ENCODE data around the gene IGF2BP3.

The IGF2BP3 gene

DNA sequence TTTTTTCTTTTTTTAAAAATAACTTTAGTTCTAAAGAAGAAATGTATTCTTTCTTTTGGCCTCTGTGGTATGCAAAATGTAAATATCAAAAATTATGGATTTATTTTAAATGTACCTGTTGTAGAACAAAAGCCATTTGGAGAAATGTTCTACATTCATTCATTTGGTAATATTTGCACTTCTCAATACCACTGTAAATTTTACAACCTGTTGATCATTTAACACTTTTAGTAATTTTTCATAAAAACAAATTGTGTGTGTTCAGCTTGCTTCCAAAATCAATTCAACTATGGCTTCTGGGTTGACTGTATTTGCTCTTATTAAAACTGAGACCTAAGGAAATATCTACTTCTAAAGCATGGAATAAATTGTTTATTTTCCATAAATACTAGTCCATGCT, 2.3 kb upstream of the IGF2BP3 start:
- no peak for DNase-seq (ENCODE audit: low read depth in 3 of 3)

DNA sequence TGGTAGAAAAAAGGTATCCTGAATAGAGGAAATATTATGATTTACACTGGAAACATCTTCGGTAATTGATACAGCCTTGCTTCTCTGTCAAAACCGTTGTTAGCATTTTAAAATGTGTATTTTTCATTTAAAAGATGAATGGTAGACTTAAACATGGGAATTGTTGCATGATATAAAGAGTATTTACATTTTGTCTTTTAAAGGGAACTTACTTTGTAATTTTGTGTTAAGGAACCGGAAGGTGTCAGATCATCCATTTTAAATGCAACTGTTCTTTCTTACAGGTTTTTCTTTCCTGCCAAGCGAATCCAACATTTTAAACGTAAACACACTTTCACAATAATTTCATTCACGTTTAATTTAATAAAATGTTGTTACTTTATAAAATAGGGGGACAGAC, 1.8 kb upstream of the IGF2BP3 start:
- DNase-seq (ENCODE audit: low read depth in 3 of 3): no peak

DNA sequence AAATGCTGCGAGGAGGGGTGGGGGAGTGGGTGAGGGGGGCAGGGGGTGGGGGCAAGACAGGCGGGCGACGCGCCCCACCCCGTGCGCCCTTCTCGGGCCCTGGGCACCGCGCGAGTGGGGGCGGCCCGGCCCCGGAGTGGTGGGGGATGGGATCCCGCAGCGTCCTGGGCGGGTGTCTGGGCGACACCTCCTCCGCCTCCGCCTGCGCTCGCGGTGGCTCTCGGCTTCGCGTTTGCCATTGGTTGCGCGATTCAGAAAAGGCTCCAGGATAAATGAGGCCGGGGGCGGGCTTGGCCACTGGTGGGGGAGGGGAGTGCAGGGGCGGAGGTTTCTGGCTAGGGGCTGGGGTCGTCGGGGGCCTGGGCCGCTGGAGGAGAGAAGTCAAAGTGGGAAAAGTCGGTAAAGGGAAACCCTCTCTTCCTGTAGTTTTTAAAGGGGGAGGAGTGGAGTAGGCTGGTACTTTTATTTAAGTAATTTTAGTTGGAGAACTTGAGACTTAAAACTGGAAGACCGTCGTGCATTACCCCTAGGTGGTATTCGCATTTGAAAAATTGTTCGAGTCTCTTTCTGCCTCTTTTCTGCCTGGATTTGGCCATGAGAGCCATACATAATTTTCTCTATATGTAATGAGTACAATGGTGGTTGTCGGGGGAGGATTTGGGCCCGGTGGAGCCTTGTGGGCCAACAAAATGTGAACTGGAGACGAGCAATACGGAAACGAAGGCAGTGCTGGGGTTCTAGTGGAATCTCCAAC, 992 bp upstream of the IGF2BP3 start:
- DNase-seq (ENCODE audit: low read depth in 3 of 3): no peak

DNA sequence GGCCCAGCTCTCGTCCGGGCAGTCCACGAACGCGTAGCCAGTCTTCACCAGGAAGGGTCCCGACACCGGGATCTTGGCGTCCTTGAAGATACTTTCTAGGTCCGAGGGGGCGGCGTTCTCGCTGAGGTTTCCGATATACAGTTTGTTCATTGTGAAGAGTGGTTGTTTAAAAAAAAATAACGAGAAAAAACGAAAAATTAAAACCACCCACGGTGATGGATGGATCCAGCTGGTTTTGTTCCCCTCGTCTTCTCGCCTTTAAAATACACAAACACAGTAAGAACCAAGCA, 385 bp downstream of the IGF2BP3 start:
- no peak for DNase-seq (ENCODE audit: low read depth in 3 of 3)

DNA sequence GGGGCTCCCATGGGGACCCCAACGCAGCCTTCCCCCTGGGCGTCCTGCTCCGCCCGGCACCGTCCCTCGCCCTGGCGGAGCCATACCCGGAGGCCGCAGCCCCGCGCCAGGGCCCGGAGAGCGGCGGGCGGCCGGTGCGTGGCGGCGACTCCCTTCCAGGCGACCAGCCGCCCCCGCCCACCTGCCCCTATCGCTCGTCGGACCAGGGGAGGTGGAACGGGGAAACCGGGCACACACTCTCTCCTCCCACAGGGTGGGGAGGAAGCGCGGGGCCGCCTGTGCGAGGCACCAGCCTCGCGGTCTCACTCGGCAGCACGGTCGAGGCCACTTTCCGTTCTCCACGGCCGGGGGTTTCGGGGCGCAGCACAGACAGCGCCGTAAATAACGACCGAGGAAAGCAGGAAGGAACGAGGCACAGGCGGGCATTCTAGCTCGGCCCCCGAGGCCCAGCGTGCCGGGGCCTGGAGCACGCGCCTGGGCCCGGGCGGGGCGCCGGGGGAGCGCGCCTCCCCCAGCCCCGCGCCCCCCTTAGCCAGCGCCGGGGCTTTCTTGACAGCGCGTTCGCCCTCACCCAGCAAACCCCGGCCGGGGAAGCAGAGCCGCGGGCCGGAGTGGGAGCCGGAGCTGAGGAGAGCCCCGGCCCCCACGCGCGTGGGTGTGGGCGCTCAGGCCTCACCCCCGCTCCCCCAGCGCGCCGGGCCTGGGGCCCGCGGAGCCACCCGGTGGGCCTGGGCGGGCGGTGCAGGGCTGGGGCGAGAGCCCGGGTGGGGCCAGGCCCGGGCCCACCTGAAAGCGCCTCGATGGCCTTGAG, 936 bp downstream of the IGF2BP3 start:
- DNase-seq (ENCODE audit: low read depth in 3 of 3): no peak

- DNase-seq (ENCODE audit: low read depth in 3 of 3): no peak
Measured at GRCh38 chr7:23468526-23469149, 1.7 kb downstream of the IGF2BP3 start.

GRCh38 chr7:23467806-23468525, 2.3 kb downstream of the IGF2BP3 start:
- DNase-seq (ENCODE audit: low read depth in 3 of 3): no peak

GRCh38 chr7:23467291-23467805, 2.9 kb downstream of the IGF2BP3 start:
- DNase-seq (ENCODE audit: low read depth in 3 of 3): no peak

DNA sequence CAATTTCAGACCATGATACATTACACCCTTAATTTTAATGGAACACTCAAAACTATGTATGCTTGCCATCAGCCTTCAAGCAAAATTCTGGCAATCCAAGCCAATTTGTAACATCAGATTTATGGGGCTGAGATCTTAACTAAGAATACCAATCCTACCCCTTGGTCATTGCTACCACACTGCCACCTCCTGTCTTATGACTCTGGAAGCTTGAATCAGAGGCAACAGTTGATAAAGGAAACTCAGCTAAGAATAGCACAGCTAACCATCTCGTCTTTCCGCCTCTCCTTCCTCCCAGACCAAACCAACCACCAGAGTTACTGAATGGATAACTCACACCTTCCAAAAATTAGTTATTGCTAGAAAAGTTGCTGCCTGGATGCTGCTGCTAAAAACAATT, 7.4 kb downstream of the IGF2BP3 start:
- no peak for DNase-seq (ENCODE audit: low read depth in 3 of 3)

- no peak for DNase-seq (ENCODE audit: low read depth in 3 of 3)
Measured at GRCh38 chr7:23458044-23458443, 12.2 kb downstream of the IGF2BP3 start.

GRCh38 chr7:23456093-23456492, 14.2 kb downstream of the IGF2BP3 start:
- DNase-seq (ENCODE audit: low read depth in 3 of 3): no peak

- DNase-seq (ENCODE audit: low read depth in 3 of 3): no peak
Measured at GRCh38 chr7:23454881-23455526, 15.3 kb downstream of the IGF2BP3 start.

GRCh38 chr7:23450518-23450917, 19.8 kb downstream of the IGF2BP3 start:
- no peak for DNase-seq (ENCODE audit: low read depth in 3 of 3)

DNA sequence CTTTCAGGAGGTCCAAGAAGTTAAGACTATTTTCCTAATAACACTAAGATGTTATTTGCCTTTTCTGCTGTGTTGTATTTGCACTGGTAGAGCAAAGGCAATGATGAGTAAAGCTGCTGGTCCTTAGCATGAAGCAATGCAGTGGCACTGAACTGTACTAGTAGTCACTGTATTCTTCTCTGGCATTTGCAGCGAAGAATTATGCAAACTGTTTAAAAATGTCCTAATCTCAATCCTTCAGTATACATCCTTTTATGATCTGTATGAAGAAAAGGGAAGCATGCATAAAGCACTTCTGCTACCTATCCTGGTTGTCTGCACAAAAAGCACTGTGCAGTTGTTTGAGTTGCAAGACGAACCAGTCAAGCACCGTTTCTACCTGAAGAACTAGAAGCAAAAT, 20.4 kb downstream of the IGF2BP3 start:
- no peak for DNase-seq (ENCODE audit: low read depth in 3 of 3)

GRCh38 chr7:23445326-23445725, 25.0 kb downstream of the IGF2BP3 start:
- DNase-seq (ENCODE audit: low read depth in 3 of 3): no peak

DNA sequence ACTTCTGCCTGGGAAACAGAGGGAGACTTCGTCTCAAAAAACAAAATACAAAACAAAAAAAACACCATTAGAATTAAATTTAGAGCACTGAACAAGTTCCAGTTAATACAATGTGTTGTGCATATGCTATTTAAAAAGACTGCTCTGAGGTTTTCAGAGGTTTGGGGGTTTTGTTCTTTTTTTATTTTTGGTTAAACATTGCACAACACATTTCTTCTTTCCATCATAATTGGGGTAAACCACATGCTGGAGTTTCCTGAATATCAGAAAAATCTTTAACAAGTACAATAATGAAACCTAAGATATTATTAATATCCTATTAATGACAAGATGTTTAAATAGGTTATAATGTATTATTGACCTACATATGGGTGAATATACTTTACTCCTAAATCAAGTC, 26.3 kb downstream of the IGF2BP3 start:
- no peak for DNase-seq (ENCODE audit: low read depth in 3 of 3)

DNA sequence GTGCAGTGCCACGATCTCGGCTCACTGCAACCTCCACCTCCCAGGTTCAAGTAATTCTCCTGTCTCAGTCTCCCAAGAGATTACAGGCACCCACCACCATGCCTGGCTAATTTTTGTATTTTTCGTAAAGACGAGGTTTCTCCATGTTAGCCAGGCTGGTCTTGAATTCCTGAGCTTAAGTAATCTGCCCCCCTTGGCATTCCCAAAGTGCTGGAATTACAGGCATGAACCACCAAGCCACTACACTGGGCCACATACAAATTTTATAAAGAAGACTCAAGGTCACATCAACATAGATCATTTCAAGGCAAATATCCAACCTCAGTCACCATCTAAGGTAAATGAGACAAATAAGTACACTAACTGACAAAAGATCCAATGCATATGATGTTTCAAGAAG, 32.1 kb downstream of the IGF2BP3 start:
- DNase-seq (ENCODE audit: low read depth in 3 of 3): no peak

DNA sequence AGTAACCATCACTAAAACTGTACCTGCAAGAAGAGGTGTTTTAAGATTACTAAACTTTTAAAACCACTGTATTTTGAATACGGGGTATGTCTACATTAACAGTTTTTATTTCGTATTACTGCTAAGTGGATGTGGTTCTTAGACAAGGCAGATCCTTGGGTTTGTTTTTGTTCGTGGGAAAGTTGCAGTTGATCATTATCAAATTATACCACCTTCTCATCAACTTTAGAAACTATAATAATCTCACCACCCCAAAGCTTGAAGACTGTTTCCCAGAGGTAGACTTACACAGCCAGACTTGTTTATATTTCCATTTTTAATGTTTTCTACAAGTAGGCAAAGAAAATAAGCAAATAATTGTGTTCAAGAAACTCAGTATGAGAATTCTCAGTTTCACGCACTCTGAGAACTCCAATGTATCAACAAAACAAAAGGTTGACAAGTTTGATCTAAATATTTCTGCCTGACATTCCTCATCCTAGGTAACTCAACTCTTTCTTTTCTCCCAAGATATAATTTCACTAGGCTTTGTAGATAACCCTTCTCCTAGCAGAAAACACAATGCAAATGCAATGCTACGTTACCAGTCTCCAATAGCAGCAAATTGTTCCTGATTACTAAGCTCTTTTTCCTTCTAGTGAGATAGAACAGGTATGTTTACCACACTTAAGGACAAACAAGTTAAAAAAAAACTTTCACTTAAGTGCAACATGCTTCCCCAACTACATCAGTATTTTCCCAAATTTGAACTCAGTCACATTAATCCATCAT, 36.0 kb downstream of the IGF2BP3 start:
- DNase-seq (ENCODE audit: low read depth in 3 of 3): no peak

- DNase-seq (ENCODE audit: low read depth in 3 of 3): no peak
Measured at GRCh38 chr7:23431702-23432199, 38.5 kb downstream of the IGF2BP3 start.

DNA sequence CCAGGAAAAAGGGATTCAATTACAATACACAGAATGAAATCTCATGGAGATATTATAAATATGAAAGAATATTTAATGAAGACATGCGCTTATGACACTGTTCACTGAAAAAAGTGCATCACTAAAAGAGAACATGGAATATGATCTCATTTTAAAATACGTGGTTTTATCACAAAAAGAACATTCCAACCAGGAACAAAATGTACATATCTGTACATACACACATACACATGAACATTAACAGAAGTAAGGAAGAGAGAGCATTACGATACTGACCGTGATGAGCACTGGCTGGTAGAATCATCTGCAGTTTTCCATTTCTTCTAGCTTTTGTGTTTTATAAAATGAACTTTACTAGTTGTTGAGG, 39.4 kb downstream of the IGF2BP3 start:
- DNase-seq (ENCODE audit: low read depth in 3 of 3): no peak

DNA sequence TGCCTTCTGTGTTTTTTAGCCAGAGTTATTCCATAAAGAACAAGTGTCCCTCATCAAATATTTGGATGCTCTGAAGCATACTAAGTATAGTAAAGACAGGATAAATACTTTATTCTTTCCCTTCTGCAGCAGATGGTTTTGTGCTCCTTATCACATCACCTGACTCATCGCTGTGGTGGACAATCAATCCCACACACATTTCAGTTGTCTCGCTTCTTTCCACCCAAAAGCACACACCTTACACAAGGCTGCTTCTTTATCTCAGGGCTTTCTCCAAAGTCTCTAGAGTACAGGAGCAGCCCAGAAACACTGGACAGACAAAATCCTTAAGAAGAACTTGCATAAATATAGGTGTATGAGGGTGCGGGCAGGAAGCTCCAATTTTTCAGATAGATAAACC, 43.4 kb downstream of the IGF2BP3 start:
- no peak for DNase-seq (ENCODE audit: low read depth in 3 of 3)

All from stimulated activated CD4-positive, alpha-beta T cell treated with anti-CD3 and anti-CD28 coated beads, TNF-alpha, amount 100 ng/mL, for 24 hours (primary cell).